Effector memory CD8-positive, alpha-beta T cell (primary cell): ENCODE data around the gene JAZF1.

Experiments
- ATAC-seq: fragments of 150-1000 bp; cut with Tn5 transposase; replicated peaks from 2 replicates; pipeline ENCODE4 v1.10.0; 2021; ENCODE audit warnings: mild to moderate bottlenecking, moderate library complexity
- DNase-seq, 3 experiments: peaks; one replicate each; pipeline ENCODE4 v3.0.0; 2021
- H3K27ac Mint-ChIP-seq, 2 donors: one replicate each; pipeline ENCODE4 v1.8.0; 2022; ENCODE audit warnings: mild to moderate bottlenecking in 2 of 2, mixed read lengths in 2 of 2, moderate library complexity in 2 of 2
- H3K27me3 Mint-ChIP-seq, 2 donors: one replicate each; pipeline ENCODE4 v1.8.0; 2022; ENCODE audit warnings: mixed read lengths in 2 of 2
- H3K36me3 Mint-ChIP-seq: one replicate; pipeline ENCODE4 v1.8.0; 2022; ENCODE audit warnings: mild to moderate bottlenecking, moderate library complexity, mixed read lengths; ENCODE audit not compliant: insufficient read depth
- H3K4me1 Mint-ChIP-seq, 2 donors: one replicate each; pipeline ENCODE4 v1.8.0; 2022; ENCODE audit warnings: low read depth in 2 of 2, mixed read lengths in 2 of 2
- H3K4me3 Mint-ChIP-seq, 2 donors: one replicate each; pipeline ENCODE4 v1.8.0; 2022; ENCODE audit warnings: mild to moderate bottlenecking in 2 of 2, mixed read lengths in 2 of 2, moderate library complexity in 2 of 2
- H3K9me3 Mint-ChIP-seq, 2 donors: one replicate each; pipeline ENCODE4 v1.8.0; 2022; ENCODE audit warnings: mixed read lengths in 2 of 2

Gene JAZF1

GRCh38 chr7:27969346-27969745 is 211.2 kb downstream of the JAZF1 start:
- DNase-seq (no peak), ATAC-seq (no peak)
- Mint-ChIP-seq H3K27me3 (no peaks in the 10 kb centered on the region), H3K36me3 (no peaks in the 10 kb centered on the region), H3K4me1 (peaks cover 18 to 41% of the 10 kb centered on the region in 2 donors), H3K4me3 (no peak overlapping the region), H3K9me3 (no peaks in the 10 kb centered on the region), H3K27ac (no peak overlapping the region)

- no peaks in the 10 kb centered on the region for H3K27me3 Mint-ChIP-seq
- peaks cover 16 to 31% of the 10 kb centered on the region in 2 donors for H3K4me1 Mint-ChIP-seq
- H3K9me3 Mint-ChIP-seq = no peaks in the 10 kb centered on the region
- no peak for ATAC-seq
- no peaks in the 10 kb centered on the region for H3K36me3 Mint-ChIP-seq
- no peak overlapping the region for H3K4me3 Mint-ChIP-seq
- no peak overlapping the region for H3K27ac Mint-ChIP-seq
- no peak for DNase-seq
Observed at GRCh38 chr7:27967639-27968038, 213.0 kb downstream of the JAZF1 start.

GRCh38 chr7:27966219-27966780 is 214.3 kb downstream of the JAZF1 start:
- Mint-ChIP-seq H3K4me1 (peaks cover 2 to 25% of the 10 kb centered on the region in 2 donors), H3K27ac (no peak overlapping the region), H3K9me3 (no peaks in the 10 kb centered on the region), H3K36me3 (no peaks in the 10 kb centered on the region), H3K4me3 (no peak overlapping the region), H3K27me3 (no peaks in the 10 kb centered on the region)
- ATAC-seq (no peak), DNase-seq (no peak)

GRCh38 chr7:27965650-27966049 is 214.9 kb downstream of the JAZF1 start:
- peaks cover 1 to 21% of the 10 kb centered on the region in 2 donors for H3K4me1 Mint-ChIP-seq

GRCh38 chr7:27964820-27965219 is 215.8 kb downstream of the JAZF1 start:
- Mint-ChIP-seq H3K4me3 (no peak overlapping the region), H3K36me3 (no peaks in the 10 kb centered on the region), H3K4me1 (peaks cover 5 to 29% of the 10 kb centered on the region in 2 donors), H3K27me3 (no peaks in the 10 kb centered on the region), H3K27ac (no peak overlapping the region), H3K9me3 (no peaks in the 10 kb centered on the region)
- ATAC-seq (no peak), DNase-seq (no peak)

More at GRCh38 chr7:27965650-27966049, 214.9 kb downstream of the JAZF1 start:
- Mint-ChIP-seq H3K9me3 (no peaks in the 10 kb centered on the region), H3K27ac (no peak overlapping the region), H3K27me3 (no peaks in the 10 kb centered on the region), H3K36me3 (no peaks in the 10 kb centered on the region), H3K4me3 (no peak overlapping the region)
- no peak for DNase-seq
- ATAC-seq = no peak

- H3K9me3 Mint-ChIP-seq = no peaks in the 10 kb centered on the region
Observed at GRCh38 chr7:27963056-27963455, 217.5 kb downstream of the JAZF1 start.

GRCh38 chr7:27962273-27962672 is 218.3 kb downstream of the JAZF1 start:
- Mint-ChIP-seq H3K4me3 (no peak overlapping the region), H3K27ac (no peak overlapping the region), H3K4me1 (peaks cover 5 to 42% of the 10 kb centered on the region in 2 donors), H3K36me3 (peaks cover 3% of the 10 kb centered on the region), H3K27me3 (no peaks in the 10 kb centered on the region), H3K9me3 (no peaks in the 10 kb centered on the region)
- ATAC-seq = no peak
- no peak for DNase-seq

More at GRCh38 chr7:27963056-27963455, 217.5 kb downstream of the JAZF1 start:
- Mint-ChIP-seq H3K4me1 (peaks cover 5 to 39% of the 10 kb centered on the region in 2 donors), H3K4me3 (no peak overlapping the region), H3K27ac (no peak overlapping the region), H3K36me3 (peaks cover 3% of the 10 kb centered on the region), H3K27me3 (no peaks in the 10 kb centered on the region)
- ATAC-seq = no peak
- DNase-seq = no peak

- H3K27me3 Mint-ChIP-seq = no peaks in the 10 kb centered on the region
- no peak overlapping the region for H3K4me3 Mint-ChIP-seq
- ATAC-seq (no peak), DNase-seq (no peak)
- H3K36me3 Mint-ChIP-seq = peaks cover 3% of the 10 kb centered on the region
- H3K27ac Mint-ChIP-seq = no peak overlapping the region
- peaks cover 5 to 36% of the 10 kb centered on the region in 2 donors for H3K4me1 Mint-ChIP-seq
- no peaks in the 10 kb centered on the region for H3K9me3 Mint-ChIP-seq
Observed at GRCh38 chr7:27961255-27961654, 219.3 kb downstream of the JAZF1 start.

- Mint-ChIP-seq H3K27ac (peak overlapping the region; percentile 26 to 64), H3K27me3 (no peaks in the 10 kb centered on the region), H3K9me3 (no peaks in the 10 kb centered on the region), H3K36me3 (peaks cover 3% of the 10 kb centered on the region), H3K4me1 (peaks cover 5 to 39% of the 10 kb centered on the region in 2 donors), H3K4me3 (no peak overlapping the region)
- ATAC-seq = no peak
- DNase-seq = no peak
Observed at GRCh38 chr7:27960415-27960814, 220.2 kb downstream of the JAZF1 start.

- Mint-ChIP-seq H3K4me1 (peaks cover 5 to 46% of the 10 kb centered on the region in 2 donors), H3K27me3 (no peaks in the 10 kb centered on the region), H3K27ac (no peak overlapping the region), H3K9me3 (no peaks in the 10 kb centered on the region), H3K4me3 (no peak overlapping the region), H3K36me3 (peaks cover 3% of the 10 kb centered on the region)
- DNase-seq (no peak), ATAC-seq (no peak)
Observed at GRCh38 chr7:27958933-27959548, 221.6 kb downstream of the JAZF1 start.

GRCh38 chr7:27955596-27955995 is 225.0 kb downstream of the JAZF1 start:
- Mint-ChIP-seq H3K36me3 (peaks cover 3% of the 10 kb centered on the region), H3K27ac (peak overlapping the region in 1 of 2 donors; percentile 13), H3K4me3 (no peak overlapping the region), H3K9me3 (no peaks in the 10 kb centered on the region), H3K27me3 (no peaks in the 10 kb centered on the region), H3K4me1 (peaks cover 6 to 50% of the 10 kb centered on the region in 2 donors)
- DNase-seq = no peak
- ATAC-seq = no peak

GRCh38 chr7:27955011-27955410 is 225.6 kb downstream of the JAZF1 start:
- Mint-ChIP-seq H3K4me3 (no peak overlapping the region), H3K36me3 (peaks cover 3% of the 10 kb centered on the region), H3K27ac (no peak overlapping the region), H3K4me1 (peaks cover 3 to 46% of the 10 kb centered on the region in 2 donors), H3K27me3 (no peaks in the 10 kb centered on the region), H3K9me3 (no peaks in the 10 kb centered on the region)
- no peak for DNase-seq
- no peak for ATAC-seq

GRCh38 chr7:27953777-27954176 is 226.8 kb downstream of the JAZF1 start:
- Mint-ChIP-seq H3K4me1 (peaks cover 10 to 45% of the 10 kb centered on the region in 2 donors), H3K4me3 (no peak overlapping the region), H3K36me3 (no peaks in the 10 kb centered on the region), H3K27ac (peak overlapping the region in 1 of 2 donors; percentile 58), H3K9me3 (no peaks in the 10 kb centered on the region), H3K27me3 (no peaks in the 10 kb centered on the region)
- ATAC-seq (no peak), DNase-seq (no peak)

GRCh38 chr7:27953361-27953760 is 227.2 kb downstream of the JAZF1 start:
- no peak overlapping the region for H3K4me3 Mint-ChIP-seq
- no peak for ATAC-seq
- H3K36me3 Mint-ChIP-seq = no peaks in the 10 kb centered on the region
- H3K27me3 Mint-ChIP-seq = no peaks in the 10 kb centered on the region
- H3K27ac Mint-ChIP-seq = peak overlapping the region in 1 of 2 donors; percentile 58
- DNase-seq = no peak
- no peaks in the 10 kb centered on the region for H3K9me3 Mint-ChIP-seq
- peaks cover 10 to 40% of the 10 kb centered on the region in 2 donors for H3K4me1 Mint-ChIP-seq
